GM12878 (cell line): ENCODE results near the gene HACD3.
"Not testable (repeated sequence)": the region's sequence is repeated elsewhere in the genome, so short reads cannot be mapped to it uniquely, and the experiment has no call there.

Source experiments
- EP300 ChIP-seq, 2 experiments: fragments of 150-350 bp in 1 of 2; IDR thresholded peaks; 2 replicates each; pipeline ENCODE4 v1.6.1; 2011 to 2012; ENCODE audit warnings: low read depth in 2 of 2, low read length in 2 of 2, borderline replicate concordance in 1 of 2, improper control_type of control experiment in 1 of 2, inconsistent platforms in 1 of 2; ENCODE audit not compliant: control insufficient read depth in 1 of 2
- EZH2 ChIP-seq: IDR thresholded peaks from 2 replicates; pipeline ENCODE4 v1.6.1; 2012; ENCODE audit warnings: low read depth, mild to moderate bottlenecking, control low read depth, inconsistent platforms, low read length, borderline replicate concordance; ENCODE audit not compliant: control insufficient read depth
- NR2C2 ChIP-seq: IDR thresholded peaks from 2 replicates; pipeline ENCODE4 v1.6.1; 2011; ENCODE audit warnings: borderline replicate concordance, low read depth; ENCODE audit not compliant: control insufficient read depth, insufficient read length
- POLR2A ChIP-seq: IDR thresholded peaks from 2 replicates; pipeline ENCODE4 v1.6.1; 2011; ENCODE audit warnings: low read depth, mild to moderate bottlenecking, low read length
- RAD51 ChIP-seq: fragments of 450-650 bp; IDR thresholded peaks from 2 replicates; pipeline ENCODE4 v1.6.1; 2016; ENCODE audit warnings: moderate library complexity, mild to moderate bottlenecking, inconsistent platforms
- SIN3A ChIP-seq: IDR thresholded peaks from 2 replicates; pipeline ENCODE4 v1.6.1; 2012; ENCODE audit warnings: low read depth, low read length, improper control_type of control experiment
- YY1 ChIP-seq: IDR thresholded peaks from 2 replicates; pipeline ENCODE4 v1.6.1; 2011; ENCODE audit warnings: low read depth, mild to moderate bottlenecking, low read length
- TF ChIP-seq, protein P1 (sequence below), 3 experiments: IDR thresholded peaks in 2 of 3; conservative IDR thresholded peaks in 1 of 3; 2 replicates each; pipeline ENCODE4 v1.5.1; 2011; ENCODE audit warnings: low read depth in 3 of 3, low read length in 3 of 3, mild to moderate bottlenecking in 3 of 3, control low read depth in 2 of 3, moderate library complexity in 2 of 3, inconsistent platforms in 1 of 3, mixed read lengths in 1 of 3; ENCODE audit not compliant: control insufficient read depth in 2 of 3, insufficient read depth in 1 of 3; ENCODE audit errors: extremely low read depth in 1 of 3

DNA sequence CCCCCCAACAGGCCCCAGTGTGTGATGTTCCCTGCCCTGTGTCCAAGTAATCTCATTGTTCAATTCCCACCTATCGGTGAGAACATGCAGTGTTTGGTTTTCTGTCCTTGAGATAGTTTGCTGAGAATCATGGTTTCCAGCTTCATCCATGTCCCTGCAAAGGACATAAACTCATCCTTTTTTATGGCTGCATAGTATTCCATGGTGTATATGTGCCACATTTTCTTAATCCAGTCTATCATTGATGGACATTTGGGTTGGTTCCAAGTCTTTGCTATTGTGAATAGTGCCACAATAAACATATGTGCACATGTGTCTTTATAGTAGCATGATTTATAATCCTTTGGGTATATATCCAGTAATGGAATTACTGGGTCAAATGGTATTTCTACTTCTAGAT lies 85.6 kb downstream of the HACD3 start:
- not testable (repeated sequence) for TF ChIP-seq SIN3A; EZH2; EP300 (IDR thresholded peaks at IDR 0.05; ENCODE audit: borderline replicate concordance in 1 of 2, control insufficient read depth in 1 of 2, low read depth in 2 of 2, low read length in 2 of 2); POLR2A; RAD51; NR2C2; YY1
- TF ChIP-seq, protein P1, sequence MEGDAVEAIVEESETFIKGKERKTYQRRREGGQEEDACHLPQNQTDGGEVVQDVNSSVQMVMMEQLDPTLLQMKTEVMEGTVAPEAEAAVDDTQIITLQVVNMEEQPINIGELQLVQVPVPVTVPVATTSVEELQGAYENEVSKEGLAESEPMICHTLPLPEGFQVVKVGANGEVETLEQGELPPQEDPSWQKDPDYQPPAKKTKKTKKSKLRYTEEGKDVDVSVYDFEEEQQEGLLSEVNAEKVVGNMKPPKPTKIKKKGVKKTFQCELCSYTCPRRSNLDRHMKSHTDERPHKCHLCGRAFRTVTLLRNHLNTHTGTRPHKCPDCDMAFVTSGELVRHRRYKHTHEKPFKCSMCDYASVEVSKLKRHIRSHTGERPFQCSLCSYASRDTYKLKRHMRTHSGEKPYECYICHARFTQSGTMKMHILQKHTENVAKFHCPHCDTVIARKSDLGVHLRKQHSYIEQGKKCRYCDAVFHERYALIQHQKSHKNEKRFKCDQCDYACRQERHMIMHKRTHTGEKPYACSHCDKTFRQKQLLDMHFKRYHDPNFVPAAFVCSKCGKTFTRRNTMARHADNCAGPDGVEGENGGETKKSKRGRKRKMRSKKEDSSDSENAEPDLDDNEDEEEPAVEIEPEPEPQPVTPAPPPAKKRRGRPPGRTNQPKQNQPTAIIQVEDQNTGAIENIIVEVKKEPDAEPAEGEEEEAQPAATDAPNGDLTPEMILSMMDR (IDR thresholded peaks at IDR 0.05 in 2 of 3, conservative IDR thresholded peaks at IDR 0.05 in 1 of 3; ENCODE audit: control insufficient read depth in 2 of 3, extremely low read depth in 1 of 3, insufficient read depth in 1 of 3, low read depth in 3 of 3, low read length in 3 of 3): not testable (repeated sequence)
